Activated CD8-positive, alpha-beta T cell treated with anti-CD3 and anti-CD28 coated beads, Interleukin-2, amount 10 ng/mL, durations not matched to agents 7 days and 5 days (primary cell): ENCODE data around the gene SLC9A9. TPM values are rescaled to one million over a fixed set of nuclear protein-coding genes. Genes with fewer than 3 reads are reported as not detected.

Source experiments
- ATAC-seq: fragments of 150-1000 bp; cut with Tn5 transposase; one replicate; pipeline ENCODE4 v1.10.0; 2021; ENCODE audit warnings: moderate library complexity
- CTCF ChIA-PET: fragments of 350-600 bp; sonication (Branson Sonifier 250); formaldehyde crosslinking; loops from one replicate; lab custom pipeline; 2021; ENCODE audit warnings: antibody characterized with exemption; lab: Charles Lee
- POLR2A ChIA-PET: fragments of 350-600 bp; sonication (Branson Sonifier 250); formaldehyde crosslinking; loops from one replicate; lab custom pipeline; 2021; ENCODE audit warnings: antibody characterized with exemption; lab: Charles Lee
- DNase-seq: peaks from one replicate; pipeline ENCODE4 v3.0.0-alpha.2; 2020
- H3K27ac Mint-ChIP-seq: one replicate; pipeline ENCODE4 v1.8.0; 2021; ENCODE audit warnings: mild to moderate bottlenecking, mixed read lengths
- H3K27me3 Mint-ChIP-seq: one replicate; pipeline ENCODE4 v1.8.0; 2021; ENCODE audit warnings: low read depth, mixed read lengths
- H3K36me3 Mint-ChIP-seq: one replicate; pipeline ENCODE4 v1.8.0; 2021; ENCODE audit warnings: low read depth, mixed read lengths
- H3K4me1 Mint-ChIP-seq: one replicate; pipeline ENCODE4 v1.8.0; 2021; ENCODE audit warnings: low read depth, mixed read lengths
- H3K4me3 Mint-ChIP-seq: one replicate; pipeline ENCODE4 v1.8.0; 2021; ENCODE audit warnings: mild to moderate bottlenecking, mixed read lengths
- H3K9me3 Mint-ChIP-seq: one replicate; pipeline ENCODE4 v1.8.0; 2022; ENCODE audit warnings: mixed read lengths; ENCODE audit not compliant: insufficient read depth
- total RNA-seq, 2 experiments: library from RNA; stranded (reverse); gene quantifications; one replicate each; pipeline ENCODE4 v1.2.3, GENCODE V29; 2021

SLC9A9 gene
- total RNA-seq, 2 experiments from 2014 or later, result 6.6 to 7.4 TPM

- POLR2A ChIA-PET, result no interaction called here
- CTCF ChIA-PET, result interaction anchor here (1.0 kb wide), 1 partner anchor 40 kb away, joined by 3 read pairs; no protein-coding TSS in a partner anchor
- no peak overlapping the region for H3K4me3 Mint-ChIP-seq
- no peak overlapping the region for H3K27ac Mint-ChIP-seq
- no peaks in the 10 kb centered on the region for H3K9me3 Mint-ChIP-seq
- ATAC-seq (no peak), DNase-seq (no peak)
- no peaks in the 10 kb centered on the region for H3K27me3 Mint-ChIP-seq
- H3K4me1 Mint-ChIP-seq, result peaks cover 3% of the 10 kb centered on the region
- H3K36me3 Mint-ChIP-seq, result no peaks in the 10 kb centered on the region
These were observed 541.9 kb downstream of the SLC9A9 start for GRCh38 chr3:143306407-143306806.

- Mint-ChIP-seq H3K27ac (no peak overlapping the region), H3K4me3 (no peak overlapping the region), H3K9me3 (no peaks in the 10 kb centered on the region), H3K27me3 (no peaks in the 10 kb centered on the region), H3K4me1 (peaks cover 25% of the 10 kb centered on the region), H3K36me3 (no peaks in the 10 kb centered on the region)
- DNase-seq (no peak), ATAC-seq (no peak)
- CTCF ChIA-PET, result interaction anchor here (0.9 kb wide), 1 partner anchor 11 kb away, joined by 3 read pairs; no protein-coding TSS in a partner anchor
- POLR2A ChIA-PET, result no interaction called here
These were observed 545.6 kb downstream of the SLC9A9 start for GRCh38 chr3:143302638-143303171.

- H3K27me3 Mint-ChIP-seq, result no peaks in the 10 kb centered on the region
- H3K4me3 Mint-ChIP-seq, result no peak overlapping the region
- POLR2A ChIA-PET, result no interaction called here
- H3K27ac Mint-ChIP-seq, result no peak overlapping the region
- DNase-seq (no peak), ATAC-seq (peak; percentile 39)
- CTCF ChIA-PET, result interaction anchor here (0.6 to 2.5 kb wide), 7 partner anchors 9 to 1021 kb away, joined by 3 to 9 read pairs (median 3); no protein-coding TSS in a partner anchor
- no peaks in the 10 kb centered on the region for H3K9me3 Mint-ChIP-seq
- H3K36me3 Mint-ChIP-seq, result no peaks in the 10 kb centered on the region
- H3K4me1 Mint-ChIP-seq, result peaks cover 25% of the 10 kb centered on the region
These were observed 547.0 kb downstream of the SLC9A9 start for GRCh38 chr3:143301031-143301901.

GRCh38 chr3:143298886-143299535 is 549.3 kb downstream of the SLC9A9 start:
- Mint-ChIP-seq H3K27ac (no peak overlapping the region), H3K9me3 (no peaks in the 10 kb centered on the region), H3K4me1 (peaks cover 46% of the 10 kb centered on the region), H3K36me3 (no peaks in the 10 kb centered on the region), H3K4me3 (no peak overlapping the region), H3K27me3 (no peaks in the 10 kb centered on the region)
- CTCF ChIA-PET, result interaction anchor here (0.9 to 2.5 kb wide), 6 partner anchors 13 to 375 kb away, joined by 3 to 6 read pairs (median 4); no protein-coding TSS in a partner anchor
- ATAC-seq (peak; percentile 52), DNase-seq (no peak)
- POLR2A ChIA-PET, result no interaction called here

GRCh38 chr3:143298380-143298779 is 549.9 kb downstream of the SLC9A9 start:
- Mint-ChIP-seq H3K4me1 (peaks cover 46% of the 10 kb centered on the region), H3K4me3 (no peak overlapping the region), H3K36me3 (no peaks in the 10 kb centered on the region), H3K27me3 (no peaks in the 10 kb centered on the region), H3K27ac (no peak overlapping the region), H3K9me3 (no peaks in the 10 kb centered on the region)
- ATAC-seq, result no peak
- ChIA-PET POLR2A (no interaction called here), CTCF (interaction anchor here (0.9 to 2.0 kb wide), 4 partner anchors 32 to 376 kb away, joined by 3 to 6 read pairs (median 4); no protein-coding TSS in a partner anchor)
- DNase-seq, result no peak

GRCh38 chr3:143295201-143296080 is 552.8 kb downstream of the SLC9A9 start:
- ChIA-PET POLR2A (interaction anchor here (0.6 kb wide), 1 partner anchor 1978 kb away, joined by 3 read pairs; no protein-coding TSS in a partner anchor), CTCF (interaction anchor here (0.7 to 2.6 kb wide), 5 partner anchors 9 to 174 kb away, joined by 3 to 8 read pairs (median 4); no protein-coding TSS in a partner anchor)
- H3K4me1 Mint-ChIP-seq, result peaks cover 38% of the 10 kb centered on the region
- H3K27me3 Mint-ChIP-seq, result no peaks in the 10 kb centered on the region
- peak overlapping the region; percentile 39 for H3K27ac Mint-ChIP-seq
- no peaks in the 10 kb centered on the region for H3K36me3 Mint-ChIP-seq
- no peak for ATAC-seq
- no peak for DNase-seq
- H3K9me3 Mint-ChIP-seq, result no peaks in the 10 kb centered on the region
- H3K4me3 Mint-ChIP-seq, result no peak overlapping the region

GRCh38 chr3:143294188-143294587 is 554.1 kb downstream of the SLC9A9 start:
- Mint-ChIP-seq H3K9me3 (no peaks in the 10 kb centered on the region), H3K27ac (no peak overlapping the region), H3K4me1 (peaks cover 32% of the 10 kb centered on the region), H3K36me3 (no peaks in the 10 kb centered on the region), H3K27me3 (no peaks in the 10 kb centered on the region), H3K4me3 (peak overlapping the region; percentile 26)
- DNase-seq (no peak), ATAC-seq (peak; percentile 36)
- CTCF ChIA-PET, result interaction anchor here (0.6 to 2.6 kb wide), 6 partner anchors 8 to 173 kb away, joined by 3 to 8 read pairs (median 4); no protein-coding TSS in a partner anchor
- POLR2A ChIA-PET, result no interaction called here

- CTCF ChIA-PET, result interaction anchor here (0.8 to 1.7 kb wide), 3 partner anchors 10 to 382 kb away, joined by 3 to 7 read pairs (median 3); no protein-coding TSS in a partner anchor
- no peak overlapping the region for H3K4me3 Mint-ChIP-seq
- H3K36me3 Mint-ChIP-seq, result no peaks in the 10 kb centered on the region
- DNase-seq (no peak), ATAC-seq (no peak)
- POLR2A ChIA-PET, result no interaction called here
- no peak overlapping the region for H3K27ac Mint-ChIP-seq
- no peaks in the 10 kb centered on the region for H3K9me3 Mint-ChIP-seq
- H3K27me3 Mint-ChIP-seq, result no peaks in the 10 kb centered on the region
- peaks cover 21% of the 10 kb centered on the region for H3K4me1 Mint-ChIP-seq
These were observed 556.3 kb downstream of the SLC9A9 start for GRCh38 chr3:143291836-143292447.

GRCh38 chr3:143288944-143289343 is 559.3 kb downstream of the SLC9A9 start:
- ChIA-PET POLR2A (no interaction called here), CTCF (no interaction called here)
- Mint-ChIP-seq H3K36me3 (no peaks in the 10 kb centered on the region), H3K4me1 (peaks cover under 1% of the 10 kb centered on the region), H3K4me3 (no peak overlapping the region), H3K9me3 (no peaks in the 10 kb centered on the region), H3K27ac (no peak overlapping the region), H3K27me3 (no peaks in the 10 kb centered on the region)
- no peak for ATAC-seq
- no peak for DNase-seq

- POLR2A ChIA-PET, result no interaction called here
- Mint-ChIP-seq H3K9me3 (no peaks in the 10 kb centered on the region), H3K36me3 (no peaks in the 10 kb centered on the region), H3K27me3 (no peaks in the 10 kb centered on the region), H3K4me3 (no peak overlapping the region), H3K27ac (no peak overlapping the region), H3K4me1 (no peaks in the 10 kb centered on the region)
- no peak for ATAC-seq
- CTCF ChIA-PET, result interaction anchor here (0.7 kb wide), 1 partner anchor 57 kb away, joined by 3 read pairs; no protein-coding TSS in a partner anchor
- DNase-seq, result no peak
These were observed 560.9 kb downstream of the SLC9A9 start for GRCh38 chr3:143287403-143287802.
